Smooth muscle cell (in vitro differentiated cells): Measurements from ENCODE around the gene TMIGD2. TPM values are rescaled to one million over a fixed set of nuclear protein-coding genes. Genes with fewer than 3 reads are reported as not detected.

Experiments
- DNase-seq: peaks from one replicate; lab custom pipeline; 2025; ENCODE audit not compliant: unreplicated experiment; lab: John Stamatoyannopoulos, UW
- H2AFZ ChIP-seq: fragments of 200-600 bp; sonication (generic); 2 replicates; pipeline ENCODE4 v1.6.0; 2016; ENCODE audit warnings: antibody characterized with exemption, low read depth, mild to moderate bottlenecking
- H3F3A ChIP-seq: fragments of 200-600 bp; sonication (generic); 2 replicates; pipeline ENCODE4 v1.6.0; 2017; ENCODE audit warnings: antibody characterized with exemption, low read depth
- H3K27ac ChIP-seq: fragments of 200-600 bp; sonication (generic); 2 replicates; pipeline ENCODE4 v1.5.1; 2016; ENCODE audit warnings: low read depth, mild to moderate bottlenecking
- H3K27me3 ChIP-seq: fragments of 200-600 bp; sonication (generic); 2 replicates; pipeline ENCODE4 v1.6.1; 2016; ENCODE audit warnings: low read depth, mild to moderate bottlenecking
- H3K36me3 ChIP-seq: fragments of 200-600 bp; sonication (generic); 2 replicates; pipeline ENCODE4 v1.5.1; 2016; ENCODE audit warnings: low read depth
- H3K4me1 ChIP-seq: fragments of 200-600 bp; sonication (generic); 2 replicates; pipeline ENCODE4 v1.5.1; 2016; ENCODE audit warnings: low read depth
- H3K4me2 ChIP-seq: fragments of 200-600 bp; sonication (generic); 2 replicates; pipeline ENCODE4 v1.6.0; 2016; ENCODE audit warnings: mild to moderate bottlenecking
- H3K4me3 ChIP-seq: fragments of 200-600 bp; sonication (generic); 2 replicates; pipeline ENCODE4 v1.5.1; 2016; ENCODE audit warnings: mild to moderate bottlenecking
- H3K79me2 ChIP-seq: fragments of 200-600 bp; sonication (generic); 2 replicates; pipeline ENCODE4 v1.6.0; 2016; ENCODE audit warnings: low read depth, mild to moderate bottlenecking
- H3K9ac ChIP-seq: fragments of 200-600 bp; sonication (generic); 2 replicates; pipeline ENCODE4 v1.6.0; 2016; ENCODE audit warnings: low read depth
- H3K9me3 ChIP-seq: fragments of 200-600 bp; sonication (generic); replicated peaks from 2 replicates; pipeline ENCODE4 v1.5.1; 2016; ENCODE audit warnings: low read depth
- H4K20me1 ChIP-seq: fragments of 200-600 bp; sonication (generic); 2 replicates; pipeline ENCODE4 v1.6.0; 2016; ENCODE audit warnings: low read depth
- CTCF ChIP-seq: fragments of 200-600 bp; sonication (generic); IDR thresholded peaks from 2 replicates; pipeline ENCODE4 v1.5.1; 2017; ENCODE audit warnings: borderline replicate concordance, mild to moderate bottlenecking, antibody characterized with exemption; ENCODE audit not compliant: insufficient read depth, poor library complexity, severe bottlenecking
- WGBS: methylation state at CpG from one replicate; pipeline ENCODE4 v1.1.7; 2016; ENCODE audit warnings: low lambda C conversion rate; 5-methylcytosine and 5-hydroxymethylcytosine counted together
- polyA plus RNA-seq: library from polyadenylated mRNA; unstranded; fragments of >200 nt; fragmentation: Nextera tagmentation; extraction: Ambion mirVana; gene quantifications from 2 replicates; pipeline ENCODE4 v1.2.1, GENCODE V29; 2016
- total RNA-seq: library from RNA; depleted of rRNA; stranded (reverse); fragments of >200 nt; gene quantifications from 2 replicates; pipeline ENCODE4 v1.2.3, GENCODE V29; 2014

Gene TMIGD2
- total and polyA plus RNA-seq, 2 experiments from 2014 or later: not detected

DNA sequence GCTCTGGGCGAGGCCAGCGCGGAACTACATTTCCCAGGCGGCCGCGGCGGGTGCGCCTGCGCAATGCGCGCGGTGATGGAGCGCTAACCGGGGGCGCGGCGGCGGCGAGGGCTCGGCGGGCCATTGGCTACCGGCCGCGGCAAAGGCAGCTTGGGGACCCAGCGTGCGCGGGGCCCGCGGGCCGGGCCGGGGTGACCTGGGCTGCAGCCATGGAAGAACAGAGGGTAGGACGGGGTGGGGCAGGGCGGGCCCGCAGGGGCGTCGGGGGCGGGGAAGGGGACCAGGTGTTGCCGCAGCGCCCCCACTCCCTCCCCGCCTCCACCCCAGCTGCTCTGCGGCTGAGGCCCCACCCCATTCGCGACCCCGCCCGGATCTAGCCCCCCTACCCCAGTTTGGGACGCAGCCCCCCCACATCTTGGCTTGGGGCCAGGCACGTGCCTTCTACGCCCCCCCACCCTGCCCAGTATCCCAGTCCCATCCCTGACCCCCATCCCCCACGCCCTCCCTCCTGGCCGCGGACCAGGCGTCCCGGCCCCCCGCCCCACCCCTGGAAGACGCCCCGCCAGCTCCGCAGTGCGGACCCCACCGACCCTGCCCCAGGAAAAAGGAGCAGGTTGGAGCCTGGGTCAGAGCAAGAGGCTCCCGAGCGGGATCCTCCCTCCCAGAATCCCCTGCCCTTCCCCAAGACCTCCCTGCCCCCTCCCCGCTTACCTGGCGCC lies 2.5 kb upstream of the TMIGD2 start, which contains the start of gene FSD1:
Gene FSD1, plus strand, starts transcription at position 61 of the 719 bp plus-strand sequence. Its CDS starts 149 bp downstream, at position 210.
- Histone ChIP-seq H3K4me2 (peak within 1 kb of the TSS; percentile 60), H4K20me1 (no peaks in the 10 kb centered on the region), H3K27me3 (no peaks in the 10 kb centered on the region), H3F3A (no peaks in the 10 kb centered on the region), H3K36me3 (no peaks in the 10 kb centered on the region), H3K79me2 (no peaks in the 10 kb centered on the region), H3K4me3 (peak within 1 kb of the TSS; percentile 48), H3K9me3 (no peaks in the 10 kb centered on the region), H3K27ac (no peak within 1 kb of the TSS), H3K9ac (no peak within 1 kb of the TSS), H3K4me1 (no peaks in the 10 kb centered on the region), H2AFZ (peak within 1 kb of the TSS; percentile 27)
- TF ChIP-seq CTCF: no peak
- DNase-seq: peak; percentile 2
- WGBS: under 1% methylated on average over 31 of the region's 63 CpGs

GRCh38 chr19:4303819-4304537 lies 1.8 kb upstream of the TMIGD2 start:
- no peaks in the 10 kb centered on the region for H3K4me1 ChIP-seq
- H3K36me3 ChIP-seq: no peaks in the 10 kb centered on the region
- no peak overlapping the region for H3K9ac ChIP-seq
- no peak overlapping the region for H3K27ac ChIP-seq
- H3K9me3 ChIP-seq: no peaks in the 10 kb centered on the region
- peak overlapping the region; percentile 60 for H3K4me2 ChIP-seq
- no peaks in the 10 kb centered on the region for H3F3A ChIP-seq
- no peaks in the 10 kb centered on the region for H3K27me3 ChIP-seq
- H3K4me3 ChIP-seq: peak overlapping the region; percentile 48
- DNase-seq: no peak
- no peaks in the 10 kb centered on the region for H4K20me1 ChIP-seq
- H3K79me2 ChIP-seq: no peaks in the 10 kb centered on the region
- WGBS: 61% methylated on average over 17 of the region's 18 CpGs
- TF ChIP-seq CTCF: no peak
- peak overlapping the region; percentile 27 for H2AFZ ChIP-seq

GRCh38 chr19:4301590-4302242 lies 473 bp downstream of the TMIGD2 start:
- no peak for DNase-seq
- no peak overlapping the region for H3K27ac ChIP-seq
- no peaks in the 10 kb centered on the region for H3K36me3 ChIP-seq
- H3K9ac ChIP-seq: no peak overlapping the region
- H3K79me2 ChIP-seq: no peaks in the 10 kb centered on the region
- no peaks in the 10 kb centered on the region for H3K4me1 ChIP-seq
- WGBS: 54% methylated on average over 13 of the region's 13 CpGs
- no peak overlapping the region for H3K4me3 ChIP-seq
- no peak overlapping the region for H3K4me2 ChIP-seq
- no peaks in the 10 kb centered on the region for H3F3A ChIP-seq
- no peaks in the 10 kb centered on the region for H4K20me1 ChIP-seq
- TF ChIP-seq CTCF: no peak
- no peaks in the 10 kb centered on the region for H3K9me3 ChIP-seq
- H3K27me3 ChIP-seq: no peaks in the 10 kb centered on the region
- no peak overlapping the region for H2AFZ ChIP-seq
